ENCODE results near the gene NTF3.

The NTF3 gene

GRCh38 chr12:5461966-5462365 lies 30.1 kb downstream of the NTF3 start:
- TF ChIP-seq EZH2phosphoT487 (IDR thresholded peaks at IDR 0.05; ENCODE audit: borderline replicate concordance, low read length) (no peak), CTCF (IDR thresholded peaks at IDR 0.05; ENCODE audit: low read depth, low read length, poor library complexity, severe bottlenecking) (no peak)
- Histone ChIP-seq H3K27me3 (ENCODE audit: control insufficient read depth, low read length) (no peaks in the 10 kb centered on the region), H4K20me1 (ENCODE audit: control insufficient read depth, insufficient read depth, low read depth, low read length) (no peaks in the 10 kb centered on the region), H3K9me2 (replicated peaks; ENCODE audit: control insufficient read depth, low read length) (no peaks in the 10 kb centered on the region), H3K79me2 (ENCODE audit: control insufficient read depth, low read length) (no peaks in the 10 kb centered on the region), H3K4me1 (ENCODE audit: control insufficient read depth, low read length) (peaks cover 51% of the 10 kb centered on the region), H3K36me3 (ENCODE audit: control insufficient read depth, low read length) (no peaks in the 10 kb centered on the region), H3K4me3 (ENCODE audit: low read length) (no peak overlapping the region), H3F3A (ENCODE audit: control insufficient read depth, insufficient read depth) (no peaks in the 10 kb centered on the region), H3K9me3 (ENCODE audit: control insufficient read depth, insufficient read depth, low read length) (no peaks in the 10 kb centered on the region), H3K4me2 (ENCODE audit: low read length) (no peak overlapping the region), H3K27ac (ENCODE audit: low read depth, low read length) (no peak overlapping the region)

GRCh38 chr12:5464096-5464495 lies 32.2 kb downstream of the NTF3 start:
- Histone ChIP-seq H3K36me3 (ENCODE audit: control insufficient read depth, low read length) (no peaks in the 10 kb centered on the region), H3K9me2 (replicated peaks; ENCODE audit: control insufficient read depth, low read length) (no peaks in the 10 kb centered on the region), H3F3A (ENCODE audit: control insufficient read depth, insufficient read depth) (no peaks in the 10 kb centered on the region), H3K4me3 (ENCODE audit: low read length) (no peak overlapping the region), H3K79me2 (ENCODE audit: control insufficient read depth, low read length) (no peaks in the 10 kb centered on the region), H3K4me1 (ENCODE audit: control insufficient read depth, low read length) (peaks cover 41% of the 10 kb centered on the region), H3K4me2 (ENCODE audit: low read length) (no peak overlapping the region), H3K27ac (ENCODE audit: low read depth, low read length) (no peak overlapping the region), H3K9me3 (ENCODE audit: control insufficient read depth, insufficient read depth, low read length) (no peaks in the 10 kb centered on the region), H3K27me3 (ENCODE audit: control insufficient read depth, low read length) (no peaks in the 10 kb centered on the region), H4K20me1 (ENCODE audit: control insufficient read depth, insufficient read depth, low read depth, low read length) (no peaks in the 10 kb centered on the region)
- TF ChIP-seq CTCF (IDR thresholded peaks at IDR 0.05; ENCODE audit: low read depth, low read length, poor library complexity, severe bottlenecking) (no peak), EZH2phosphoT487 (IDR thresholded peaks at IDR 0.05; ENCODE audit: borderline replicate concordance, low read length) (no peak)

GRCh38 chr12:5465384-5465783 lies 33.5 kb downstream of the NTF3 start:
- H3K9me3 ChIP-seq (ENCODE audit: control insufficient read depth, insufficient read depth, low read length), result no peaks in the 10 kb centered on the region
- no peaks in the 10 kb centered on the region for H3K79me2 ChIP-seq (ENCODE audit: control insufficient read depth, low read length)
- no peaks in the 10 kb centered on the region for H4K20me1 ChIP-seq (ENCODE audit: control insufficient read depth, insufficient read depth, low read depth, low read length)
- no peaks in the 10 kb centered on the region for H3F3A ChIP-seq (ENCODE audit: control insufficient read depth, insufficient read depth)
- no peaks in the 10 kb centered on the region for H3K9me2 ChIP-seq (replicated peaks; ENCODE audit: control insufficient read depth, low read length)
- H3K4me2 ChIP-seq (ENCODE audit: low read length), result no peak overlapping the region
- H3K27ac ChIP-seq (ENCODE audit: low read depth, low read length), result no peak overlapping the region
- H3K36me3 ChIP-seq (ENCODE audit: control insufficient read depth, low read length), result no peaks in the 10 kb centered on the region
- H3K4me1 ChIP-seq (ENCODE audit: control insufficient read depth, low read length), result peaks cover 39% of the 10 kb centered on the region
- no peak overlapping the region for H3K4me3 ChIP-seq (ENCODE audit: low read length)
- TF ChIP-seq EZH2phosphoT487 (IDR thresholded peaks at IDR 0.05; ENCODE audit: borderline replicate concordance, low read length) (no peak), CTCF (IDR thresholded peaks at IDR 0.05; ENCODE audit: low read depth, low read length, poor library complexity, severe bottlenecking) (no peak)
- H3K27me3 ChIP-seq (ENCODE audit: control insufficient read depth, low read length), result no peaks in the 10 kb centered on the region
